Stimulated activated CD4-positive, alpha-beta T cell treated with anti-CD3 and anti-CD28 coated beads, Interleukin-1b, Interleukin-23, amount 100 ng/mL, for 4 hours (primary cell): ENCODE results near the gene BAIAP3.

Experiments used
- DNase-seq, 2 donors: peaks; one replicate each; pipeline ENCODE4 v3.0.0-alpha.2; 2020; ENCODE audit warnings: low read depth in 2 of 2

Gene BAIAP3

GRCh38 chr16:1371054-1371978 is 37.9 kb downstream of the BAIAP3 start:
- no peak for DNase-seq

GRCh38 chr16:1372292-1372950 is 39.0 kb downstream of the BAIAP3 start:
- no peak for DNase-seq

GRCh38 chr16:1374418-1375297 is 41.2 kb downstream of the BAIAP3 start:
- DNase-seq = no peak

GRCh38 chr16:1375298-1375640 is 41.8 kb downstream of the BAIAP3 start:
- DNase-seq = no peak

GRCh38 chr16:1375741-1376410 is 42.4 kb downstream of the BAIAP3 start:
- DNase-seq = no peak

- no peak for DNase-seq
These were observed 44.1 kb downstream of the BAIAP3 start for GRCh38 chr16:1377406-1378010.

GRCh38 chr16:1378087-1378803 is 44.8 kb downstream of the BAIAP3 start:
- no peak for DNase-seq

GRCh38 chr16:1378804-1379303 is 45.4 kb downstream of the BAIAP3 start:
- DNase-seq = peak; percentile 30 to 70

GRCh38 chr16:1379304-1380076 is 46.0 kb downstream of the BAIAP3 start:
- peak; percentile 61 to 82 for DNase-seq

GRCh38 chr16:1380195-1380594 is 46.8 kb downstream of the BAIAP3 start:
- no peak for DNase-seq

GRCh38 chr16:1381612-1382406 is 48.4 kb downstream of the BAIAP3 start:
- no peak for DNase-seq

GRCh38 chr16:1383556-1383955 is 50.1 kb downstream of the BAIAP3 start:
- no peak for DNase-seq

GRCh38 chr16:1385232-1385631 is 51.8 kb downstream of the BAIAP3 start:
- no peak for DNase-seq

- DNase-seq = no peak
These were observed 53.9 kb downstream of the BAIAP3 start for GRCh38 chr16:1387331-1387730.

GRCh38 chr16:1389762-1390161 is 56.3 kb downstream of the BAIAP3 start:
- DNase-seq = no peak

- no peak for DNase-seq
These were observed 56.9 kb downstream of the BAIAP3 start for GRCh38 chr16:1390239-1390779.

GRCh38 chr16:1392826-1393225 is 59.4 kb downstream of the BAIAP3 start:
- DNase-seq = no peak

GRCh38 chr16:1393613-1394176 is 60.2 kb downstream of the BAIAP3 start:
- DNase-seq = no peak
